ENCODE data around the gene SQSTM1.

The SQSTM1 gene

DNA sequence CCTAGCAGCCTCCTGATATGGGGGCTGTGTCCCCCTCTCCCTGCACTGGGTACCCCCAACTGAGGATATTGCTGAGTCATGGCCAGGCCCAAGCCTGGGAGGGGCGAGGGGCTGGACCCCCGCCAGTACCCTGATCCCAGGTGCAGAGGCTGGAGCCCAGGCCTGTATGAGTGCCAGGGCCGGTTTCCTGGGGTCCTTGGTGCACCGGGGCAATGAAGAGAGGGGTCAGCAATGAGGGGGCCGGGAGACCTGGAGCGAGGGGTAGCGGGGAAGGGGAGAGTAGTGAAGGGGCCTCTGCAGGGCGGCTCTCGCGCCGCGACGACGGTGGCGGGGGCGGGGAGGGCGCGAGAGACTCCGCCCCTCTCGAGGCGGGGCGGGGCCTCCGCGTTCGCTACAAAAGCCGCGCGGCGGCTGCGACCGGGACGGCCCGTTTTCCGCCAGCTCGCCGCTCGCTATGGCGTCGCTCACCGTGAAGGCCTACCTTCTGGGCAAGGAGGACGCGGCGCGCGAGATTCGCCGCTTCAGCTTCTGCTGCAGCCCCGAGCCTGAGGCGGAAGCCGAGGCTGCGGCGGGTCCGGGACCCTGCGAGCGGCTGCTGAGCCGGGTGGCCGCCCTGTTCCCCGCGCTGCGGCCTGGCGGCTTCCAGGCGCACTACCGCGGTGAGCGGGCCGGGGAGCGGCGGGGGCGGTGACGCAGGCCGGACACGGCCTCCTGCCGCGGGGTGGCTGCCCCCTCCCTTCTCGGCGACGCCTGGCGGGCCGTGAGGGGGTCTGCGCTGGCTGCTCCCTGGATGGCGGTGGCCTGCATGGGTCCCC, at the start of gene SQSTM1:
SQSTM1 (plus strand) TSS at position 423 of the 815 bp plus-strand sequence; CDS start at position 455, 32 bp downstream.
- in situ Hi-C loops (cut with MboI; ENCODE audit: low pct_unique_long_range_greater_than_20kb, low sequenced_read_pairs, unreplicated experiment) = no loop called here
- DNase-seq (ENCODE audit: low spot score) = peak; percentile 95
- TF ChIP-seq, protein P1, sequence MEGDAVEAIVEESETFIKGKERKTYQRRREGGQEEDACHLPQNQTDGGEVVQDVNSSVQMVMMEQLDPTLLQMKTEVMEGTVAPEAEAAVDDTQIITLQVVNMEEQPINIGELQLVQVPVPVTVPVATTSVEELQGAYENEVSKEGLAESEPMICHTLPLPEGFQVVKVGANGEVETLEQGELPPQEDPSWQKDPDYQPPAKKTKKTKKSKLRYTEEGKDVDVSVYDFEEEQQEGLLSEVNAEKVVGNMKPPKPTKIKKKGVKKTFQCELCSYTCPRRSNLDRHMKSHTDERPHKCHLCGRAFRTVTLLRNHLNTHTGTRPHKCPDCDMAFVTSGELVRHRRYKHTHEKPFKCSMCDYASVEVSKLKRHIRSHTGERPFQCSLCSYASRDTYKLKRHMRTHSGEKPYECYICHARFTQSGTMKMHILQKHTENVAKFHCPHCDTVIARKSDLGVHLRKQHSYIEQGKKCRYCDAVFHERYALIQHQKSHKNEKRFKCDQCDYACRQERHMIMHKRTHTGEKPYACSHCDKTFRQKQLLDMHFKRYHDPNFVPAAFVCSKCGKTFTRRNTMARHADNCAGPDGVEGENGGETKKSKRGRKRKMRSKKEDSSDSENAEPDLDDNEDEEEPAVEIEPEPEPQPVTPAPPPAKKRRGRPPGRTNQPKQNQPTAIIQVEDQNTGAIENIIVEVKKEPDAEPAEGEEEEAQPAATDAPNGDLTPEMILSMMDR (IDR thresholded peaks at IDR 0.05; ENCODE audit: extremely low read depth, insufficient read depth, missing control alignments) = no peak

DNA sequence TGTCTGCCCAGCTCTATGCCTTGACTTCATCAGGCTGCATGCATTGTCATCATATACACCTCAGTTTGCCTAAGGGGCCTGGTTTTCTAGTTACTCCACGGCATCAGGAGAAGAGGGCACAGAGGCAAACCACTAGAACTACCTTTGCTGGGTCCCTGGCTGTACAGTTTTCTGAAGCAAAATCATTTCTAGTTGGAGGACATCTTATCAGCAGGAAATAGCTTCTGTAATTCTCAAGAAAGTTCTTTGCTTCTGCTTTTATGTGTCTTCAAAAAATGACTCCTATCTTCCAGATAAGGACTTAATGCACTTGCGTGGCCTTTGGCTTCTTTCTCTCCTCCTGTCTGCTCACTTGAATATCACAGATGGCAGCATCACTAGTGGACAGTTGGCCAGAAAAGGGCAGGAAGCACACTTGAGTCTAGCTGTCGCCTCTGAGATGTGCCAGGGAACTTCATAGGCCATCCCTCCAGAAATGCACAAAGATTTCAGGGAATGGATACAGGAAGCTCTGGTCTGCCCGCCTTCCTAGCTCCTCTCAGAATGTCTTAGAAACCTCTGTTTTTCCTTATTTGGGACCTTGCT, 49.3 kb upstream of the SQSTM1 start:
- in situ Hi-C loops (cut with MboI; ENCODE audit: low pct_unique_long_range_greater_than_20kb, low sequenced_read_pairs, unreplicated experiment) = no loop called here
- DNase-seq (ENCODE audit: low spot score) = no peak
- TF ChIP-seq, protein P1 (IDR thresholded peaks at IDR 0.05; ENCODE audit: extremely low read depth, insufficient read depth, missing control alignments) = no peak

DNA sequence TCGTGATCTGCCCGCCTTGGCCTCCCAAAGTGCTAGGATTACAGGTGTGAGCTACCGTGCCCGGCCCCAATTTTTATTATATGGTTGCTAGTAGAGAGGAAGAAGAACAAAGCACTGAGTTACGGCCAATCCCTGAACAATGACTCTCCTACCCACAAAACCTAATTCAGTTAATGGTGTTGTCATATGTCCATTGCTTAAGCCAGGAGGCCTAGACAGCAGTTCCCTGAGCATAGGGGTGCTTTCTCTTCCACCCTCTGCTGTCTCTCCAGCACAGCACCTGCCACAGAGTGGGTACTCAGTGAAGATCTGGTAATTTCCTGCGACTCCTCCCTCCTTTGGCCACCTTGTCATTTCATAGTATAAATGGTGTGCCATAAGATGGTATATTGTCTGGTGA, 48.4 kb upstream of the SQSTM1 start:
- in situ Hi-C loops (cut with MboI; ENCODE audit: low pct_unique_long_range_greater_than_20kb, low sequenced_read_pairs, unreplicated experiment) = no loop called here
- TF ChIP-seq, protein P1 (IDR thresholded peaks at IDR 0.05; ENCODE audit: extremely low read depth, insufficient read depth, missing control alignments) = no peak
- no peak for DNase-seq (ENCODE audit: low spot score)

DNA sequence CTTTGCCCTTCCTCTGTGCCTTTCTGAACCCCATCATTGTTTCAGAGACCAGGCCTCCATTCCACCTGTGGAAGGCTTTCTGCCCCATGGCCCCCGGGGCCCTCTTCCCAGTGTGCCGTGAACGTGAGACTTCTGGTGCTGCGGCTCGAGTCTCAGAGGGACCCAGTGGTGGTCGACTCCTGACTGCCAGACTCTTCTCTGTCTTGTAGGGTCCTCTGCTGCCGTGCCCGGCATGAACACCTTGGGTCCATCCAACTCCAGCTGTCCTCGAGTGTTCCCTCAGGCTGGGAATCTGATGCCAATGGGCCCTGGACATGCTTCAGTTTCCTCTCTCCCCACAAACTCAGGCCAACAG, 47.0 kb upstream of the SQSTM1 start:
- in situ Hi-C loops (cut with MboI; ENCODE audit: low pct_unique_long_range_greater_than_20kb, low sequenced_read_pairs, unreplicated experiment) = no loop called here
- no peak for DNase-seq (ENCODE audit: low spot score)
- TF ChIP-seq, protein P1 (IDR thresholded peaks at IDR 0.05; ENCODE audit: extremely low read depth, insufficient read depth, missing control alignments) = no peak

DNA sequence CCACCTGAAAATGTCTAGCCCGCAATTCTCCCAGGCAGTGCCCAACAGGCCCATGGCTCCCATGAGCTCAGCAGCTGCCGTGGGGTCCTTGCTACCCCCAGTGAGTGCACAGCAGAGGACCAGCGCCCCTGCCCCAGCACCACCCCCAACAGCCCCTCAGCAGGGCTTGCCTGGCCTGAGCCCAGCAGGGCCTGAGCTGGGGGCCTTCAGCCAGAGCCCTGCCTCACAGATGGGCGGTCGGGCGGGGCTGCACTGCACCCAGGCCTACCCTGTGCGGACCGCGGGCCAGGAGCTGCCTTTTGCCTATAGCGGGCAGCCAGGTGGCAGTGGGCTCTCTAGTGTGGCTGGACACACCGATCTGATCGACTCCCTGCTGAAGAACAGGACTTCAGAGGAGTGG, 46.3 kb upstream of the SQSTM1 start:
- in situ Hi-C loops (cut with MboI; ENCODE audit: low pct_unique_long_range_greater_than_20kb, low sequenced_read_pairs, unreplicated experiment) = no loop called here
- TF ChIP-seq, protein P1 (IDR thresholded peaks at IDR 0.05; ENCODE audit: extremely low read depth, insufficient read depth, missing control alignments) = no peak
- DNase-seq (ENCODE audit: low spot score) = no peak

DNA sequence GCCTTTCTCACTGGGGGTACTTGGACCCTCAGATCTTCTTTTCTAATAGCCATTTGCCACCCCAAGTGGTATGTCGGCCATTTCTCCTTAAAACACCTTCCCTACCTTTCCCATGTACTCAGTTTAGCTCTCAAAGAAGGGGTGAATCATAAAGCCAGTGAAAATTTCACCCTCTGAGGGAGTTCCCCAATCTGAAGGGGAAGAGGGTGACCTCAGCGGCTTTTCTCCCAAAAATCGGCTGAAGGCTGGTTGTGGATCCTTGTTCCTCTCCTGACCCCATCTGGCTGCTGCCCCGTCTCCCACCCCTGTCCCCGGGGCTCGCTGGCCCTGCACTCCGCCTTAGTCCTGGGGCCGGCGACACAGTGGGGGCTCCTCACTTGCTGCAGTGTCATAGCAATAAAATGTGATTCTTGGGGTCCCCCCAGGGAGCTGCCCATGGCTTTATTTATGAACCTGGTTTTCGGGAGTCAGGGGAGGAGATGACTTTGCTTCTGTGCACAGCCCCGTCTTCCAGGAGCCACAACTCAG, 44.2 kb upstream of the SQSTM1 start:
- in situ Hi-C loops (cut with MboI; ENCODE audit: low pct_unique_long_range_greater_than_20kb, low sequenced_read_pairs, unreplicated experiment) = no loop called here
- TF ChIP-seq, protein P1 (IDR thresholded peaks at IDR 0.05; ENCODE audit: extremely low read depth, insufficient read depth, missing control alignments) = no peak
- no peak for DNase-seq (ENCODE audit: low spot score)

All from GM13977 (cell line).